Measurements from ENCODE around the gene KAT8.

Gene KAT8

DNA sequence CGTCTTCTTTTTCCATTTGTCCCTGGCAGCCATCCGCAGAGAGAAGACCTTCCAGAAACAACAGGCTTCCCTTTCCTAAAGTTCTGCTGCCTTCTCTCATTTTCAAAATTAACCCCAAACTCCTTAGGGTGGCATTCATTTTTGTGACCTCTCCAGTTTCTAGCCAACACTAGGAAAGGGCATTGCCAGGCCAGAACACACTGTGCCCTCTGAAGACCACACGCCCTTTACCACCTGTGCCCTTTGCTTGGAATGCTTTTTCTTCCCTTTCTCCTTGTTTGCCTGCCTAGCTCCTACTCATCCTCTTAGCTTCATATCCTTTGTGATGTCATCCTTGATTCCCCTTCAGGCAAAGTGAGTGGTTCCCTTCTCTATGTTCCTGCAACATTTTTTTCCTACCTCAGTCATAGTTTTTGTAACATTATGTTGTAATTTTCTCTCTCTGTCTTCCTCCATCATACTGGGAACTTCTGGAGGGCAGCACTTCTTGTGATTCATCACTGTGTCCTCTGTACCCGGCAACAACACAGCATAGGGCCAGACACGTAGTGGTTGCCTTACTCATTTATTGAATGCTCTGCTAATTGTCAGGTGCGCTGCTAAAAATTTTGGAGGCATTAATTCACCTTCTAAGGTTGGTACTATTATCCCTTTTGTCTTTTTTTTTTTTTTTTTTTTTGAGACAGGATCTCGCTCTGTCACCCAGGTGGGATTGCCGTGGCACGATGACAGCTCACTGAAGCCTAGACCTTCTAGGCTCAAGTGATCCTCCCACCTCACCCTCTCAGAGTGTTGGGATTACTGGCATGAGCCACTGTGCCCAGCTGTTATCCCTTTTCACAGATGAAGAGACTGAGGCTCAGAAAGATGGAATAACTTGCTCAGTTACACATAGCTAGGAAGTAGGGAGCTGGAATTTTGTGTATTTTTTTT, 1.0 kb downstream of the KAT8 start:
- POLR2A ChIA-PET, result interaction anchor here (1.2 to 1.6 kb wide), 5 partner anchors 11 to 62 kb away, joined by 4 to 18 read pairs (median 8); partner anchors contain the start of gene FUS
- peak overlapping the region; percentile 51 to 88 for H3K27ac ChIP-seq (ENCODE audit: insufficient read depth in 1 of 2, low read depth in 1 of 2, low read length in 2 of 2, poor library complexity in 1 of 2, severe bottlenecking in 2 of 2)
- peak overlapping the region; percentile 57 to 96 (median 87) for H3K4me3 ChIP-seq (ENCODE audit: control insufficient read depth in 1 of 7, extremely low read depth in 1 of 7, insufficient read depth in 4 of 7, low read depth in 2 of 7, low read length in 6 of 7)
- no peak for DNase-seq
- H3K4me1 ChIP-seq (ENCODE audit: control extremely low read depth in 1 of 4, control insufficient read depth in 4 of 4, insufficient read depth in 4 of 4, low read length in 3 of 4), result peaks cover 7 to 31% (median 25%) of the 10 kb centered on the region in 4 experiments
- CTCF ChIA-PET, result interaction anchor here (1.1 to 5.3 kb wide), 6 partner anchors 9 to 325 kb away, joined by 3 to 38 read pairs (median 6); partner anchors contain the start of gene PRSS8
- WGBS (ENCODE audit: insufficient coverage), result 53% methylated on average over 5 of the region's 9 CpGs
- H3K36me3 ChIP-seq (ENCODE audit: control insufficient read depth in 4 of 4, insufficient read depth in 4 of 4, low read length in 3 of 4), result peaks cover 9 to 29% (median 20%) of the 10 kb centered on the region in 4 experiments
- no peaks in the 10 kb centered on the region for H3K27me3 ChIP-seq (replicated peaks in 2 of 5; ENCODE audit: control insufficient read depth in 4 of 5, insufficient read depth in 5 of 5, low read length in 4 of 5)
- H3K9me3 ChIP-seq (ENCODE audit: control extremely low read depth in 1 of 5, control insufficient read depth in 4 of 5, insufficient read depth in 2 of 5, low read depth in 1 of 5, low read length in 4 of 5), result no peaks in the 10 kb centered on the region

GRCh38 chr16:31120129-31120528, 2.7 kb downstream of the KAT8 start:
- ChIA-PET POLR2A (no interaction called here), CTCF (interaction anchor here (0.6 to 5.3 kb wide), 4 partner anchors 9 to 22 kb away, joined by 3 to 38 read pairs (median 6); no protein-coding TSS in a partner anchor)
- no peak overlapping the region for H3K4me3 ChIP-seq (ENCODE audit: control insufficient read depth in 1 of 7, extremely low read depth in 1 of 7, insufficient read depth in 4 of 7, low read depth in 2 of 7, low read length in 6 of 7)
- DNase-seq, result no peak
- no peak overlapping the region for H3K27ac ChIP-seq (ENCODE audit: insufficient read depth in 1 of 2, low read depth in 1 of 2, low read length in 2 of 2, poor library complexity in 1 of 2, severe bottlenecking in 2 of 2)
- peaks cover 7 to 20% (median 15%) of the 10 kb centered on the region in 4 experiments for H3K4me1 ChIP-seq (ENCODE audit: control extremely low read depth in 1 of 4, control insufficient read depth in 4 of 4, insufficient read depth in 4 of 4, low read length in 3 of 4)
- WGBS (ENCODE audit: insufficient coverage), result 94% methylated on average over 13 of the region's 16 CpGs
- no peaks in the 10 kb centered on the region for H3K9me3 ChIP-seq (ENCODE audit: control extremely low read depth in 1 of 5, control insufficient read depth in 4 of 5, insufficient read depth in 2 of 5, low read depth in 1 of 5, low read length in 4 of 5)
- H3K36me3 ChIP-seq (ENCODE audit: control insufficient read depth in 4 of 4, insufficient read depth in 4 of 4, low read length in 3 of 4), result peaks cover 9 to 36% (median 25%) of the 10 kb centered on the region in 4 experiments
- H3K27me3 ChIP-seq (replicated peaks in 2 of 5; ENCODE audit: control insufficient read depth in 4 of 5, insufficient read depth in 5 of 5, low read length in 4 of 5), result no peaks in the 10 kb centered on the region

DNA sequence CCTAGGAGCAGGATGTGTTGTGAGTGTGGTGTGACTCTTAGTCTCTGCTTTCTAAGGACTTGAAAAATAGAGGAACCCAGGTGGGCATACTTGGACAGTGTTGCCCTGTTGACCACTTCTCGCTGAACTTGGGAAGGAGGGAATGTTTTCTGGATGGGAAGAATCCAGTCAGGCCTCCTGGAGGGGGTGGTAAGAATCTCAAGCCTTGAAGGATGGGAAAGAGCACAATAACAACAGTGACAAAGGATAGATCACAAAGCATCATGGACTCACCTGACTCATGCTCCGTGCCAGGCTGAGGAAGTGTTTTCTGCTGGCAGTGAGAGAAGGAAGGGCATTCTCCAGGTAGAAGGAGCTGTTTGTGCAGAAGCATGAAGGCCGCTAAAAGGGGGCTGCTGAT, 8.4 kb downstream of the KAT8 start:
- Histone ChIP-seq H3K4me3 (ENCODE audit: control insufficient read depth in 1 of 7, extremely low read depth in 1 of 7, insufficient read depth in 4 of 7, low read depth in 2 of 7, low read length in 6 of 7) (no peak overlapping the region), H3K36me3 (ENCODE audit: control insufficient read depth in 4 of 4, insufficient read depth in 4 of 4, low read length in 3 of 4) (peaks cover 4 to 43% (median 23%) of the 10 kb centered on the region in 4 experiments), H3K27me3 (replicated peaks in 2 of 5; ENCODE audit: control insufficient read depth in 4 of 5, insufficient read depth in 5 of 5, low read length in 4 of 5) (no peaks in the 10 kb centered on the region), H3K4me1 (ENCODE audit: control extremely low read depth in 1 of 4, control insufficient read depth in 4 of 4, insufficient read depth in 4 of 4, low read length in 3 of 4) (peaks cover 6 to 57% (median 49%) of the 10 kb centered on the region in 4 experiments), H3K27ac (ENCODE audit: insufficient read depth in 1 of 2, low read depth in 1 of 2, low read length in 2 of 2, poor library complexity in 1 of 2, severe bottlenecking in 2 of 2) (peak overlapping the region; percentile 28 to 97), H3K9me3 (ENCODE audit: control extremely low read depth in 1 of 5, control insufficient read depth in 4 of 5, insufficient read depth in 2 of 5, low read depth in 1 of 5, low read length in 4 of 5) (no peaks in the 10 kb centered on the region)
- ChIA-PET CTCF (interaction anchor here (0.9 to 9.6 kb wide), 2 partner anchors 9 to 17 kb away, joined by 4 to 123 read pairs; no protein-coding TSS in a partner anchor), POLR2A (no interaction called here)
- no peak for DNase-seq
- 97% methylated on average over 3 of the region's 3 CpGs for WGBS (ENCODE audit: insufficient coverage)

DNA sequence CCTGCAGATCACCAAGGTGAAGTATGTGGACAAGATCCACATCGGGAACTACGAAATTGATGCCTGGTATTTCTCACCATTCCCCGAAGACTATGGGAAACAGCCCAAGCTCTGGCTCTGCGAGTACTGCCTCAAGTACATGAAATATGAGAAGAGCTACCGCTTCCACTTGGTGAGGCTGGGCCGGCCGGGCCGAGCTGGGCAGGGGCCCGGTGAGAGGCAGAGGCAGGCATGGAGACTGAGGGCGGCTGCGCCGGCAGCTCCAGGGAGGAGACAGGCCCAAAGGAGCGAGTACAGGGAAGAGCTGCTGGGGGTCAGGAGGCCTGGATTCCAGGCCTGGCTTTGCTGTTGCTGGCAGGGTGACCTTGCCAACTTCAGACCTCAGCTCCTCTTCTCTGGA, 9.7 kb downstream of the KAT8 start:
- Histone ChIP-seq H3K4me3 (ENCODE audit: control insufficient read depth in 1 of 7, extremely low read depth in 1 of 7, insufficient read depth in 4 of 7, low read depth in 2 of 7, low read length in 6 of 7) (peak overlapping the region in 1 of 7 experiments; percentile 25), H3K36me3 (ENCODE audit: control insufficient read depth in 4 of 4, insufficient read depth in 4 of 4, low read length in 3 of 4) (peaks cover 0 to 43% (median 22%) of the 10 kb centered on the region in 4 experiments), H3K27me3 (replicated peaks in 2 of 5; ENCODE audit: control insufficient read depth in 4 of 5, insufficient read depth in 5 of 5, low read length in 4 of 5) (no peaks in the 10 kb centered on the region), H3K4me1 (ENCODE audit: control extremely low read depth in 1 of 4, control insufficient read depth in 4 of 4, insufficient read depth in 4 of 4, low read length in 3 of 4) (peaks cover 6 to 57% (median 49%) of the 10 kb centered on the region in 4 experiments), H3K9me3 (ENCODE audit: control extremely low read depth in 1 of 5, control insufficient read depth in 4 of 5, insufficient read depth in 2 of 5, low read depth in 1 of 5, low read length in 4 of 5) (no peaks in the 10 kb centered on the region), H3K27ac (ENCODE audit: insufficient read depth in 1 of 2, low read depth in 1 of 2, low read length in 2 of 2, poor library complexity in 1 of 2, severe bottlenecking in 2 of 2) (peak overlapping the region; percentile 93 to 97)
- CTCF ChIA-PET, result interaction anchor here (0.9 to 9.6 kb wide), 5 partner anchors 8 to 48 kb away, joined by 3 to 123 read pairs (median 4); no protein-coding TSS in a partner anchor
- DNase-seq, result no peak
- WGBS (ENCODE audit: insufficient coverage), result 95% methylated on average over 13 of the region's 13 CpGs
- POLR2A ChIA-PET, result no interaction called here

GRCh38 chr16:31128711-31129567, 11.5 kb downstream of the KAT8 start:
- ChIA-PET CTCF (interaction anchor here (2.3 to 9.6 kb wide), 3 partner anchors 9 to 145 kb away, joined by 7 to 123 read pairs (median 38); partner anchors contain the start of genes HSD3B7 and KAT8), POLR2A (interaction anchor here (0.5 to 3.1 kb wide), 8 partner anchors 12 to 1114 kb away, joined by 3 to 22 read pairs (median 6); partner anchors contain the start of genes FUS and KAT8)
- Histone ChIP-seq H3K4me3 (ENCODE audit: control insufficient read depth in 1 of 7, extremely low read depth in 1 of 7, insufficient read depth in 4 of 7, low read depth in 2 of 7, low read length in 6 of 7) (peak overlapping the region in 3 of 7 experiments; percentile 38 to 52 (median 50)), H3K27me3 (replicated peaks in 2 of 5; ENCODE audit: control insufficient read depth in 4 of 5, insufficient read depth in 5 of 5, low read length in 4 of 5) (no peaks in the 10 kb centered on the region), H3K36me3 (ENCODE audit: control insufficient read depth in 4 of 4, insufficient read depth in 4 of 4, low read length in 3 of 4) (peaks cover 0 to 48% (median 23%) of the 10 kb centered on the region in 4 experiments), H3K27ac (ENCODE audit: insufficient read depth in 1 of 2, low read depth in 1 of 2, low read length in 2 of 2, poor library complexity in 1 of 2, severe bottlenecking in 2 of 2) (peak overlapping the region; percentile 93 to 97), H3K9me3 (ENCODE audit: control extremely low read depth in 1 of 5, control insufficient read depth in 4 of 5, insufficient read depth in 2 of 5, low read depth in 1 of 5, low read length in 4 of 5) (no peaks in the 10 kb centered on the region), H3K4me1 (ENCODE audit: control extremely low read depth in 1 of 4, control insufficient read depth in 4 of 4, insufficient read depth in 4 of 4, low read length in 3 of 4) (peaks cover 6 to 57% (median 49%) of the 10 kb centered on the region in 4 experiments)
- WGBS (ENCODE audit: insufficient coverage), result 9% methylated on average over 12 of the region's 14 CpGs
- DNase-seq, result peak; percentile 91 to 99 (median 96)

GRCh38 chr16:31129568-31130335, 12.3 kb downstream of the KAT8 start:
- 39% methylated on average over 26 of the region's 29 CpGs for WGBS (ENCODE audit: insufficient coverage)
- Histone ChIP-seq H3K27ac (ENCODE audit: insufficient read depth in 1 of 2, low read depth in 1 of 2, low read length in 2 of 2, poor library complexity in 1 of 2, severe bottlenecking in 2 of 2) (peak overlapping the region; percentile 93 to 97), H3K4me3 (ENCODE audit: control insufficient read depth in 1 of 7, extremely low read depth in 1 of 7, insufficient read depth in 4 of 7, low read depth in 2 of 7, low read length in 6 of 7) (peak overlapping the region in 3 of 7 experiments; percentile 13 to 31 (median 30)), H3K36me3 (ENCODE audit: control insufficient read depth in 4 of 4, insufficient read depth in 4 of 4, low read length in 3 of 4) (peaks cover 0 to 44% (median 22%) of the 10 kb centered on the region in 4 experiments), H3K27me3 (replicated peaks in 2 of 5; ENCODE audit: control insufficient read depth in 4 of 5, insufficient read depth in 5 of 5, low read length in 4 of 5) (no peaks in the 10 kb centered on the region), H3K4me1 (ENCODE audit: control extremely low read depth in 1 of 4, control insufficient read depth in 4 of 4, insufficient read depth in 4 of 4, low read length in 3 of 4) (peaks cover 6 to 57% (median 49%) of the 10 kb centered on the region in 4 experiments), H3K9me3 (ENCODE audit: control extremely low read depth in 1 of 5, control insufficient read depth in 4 of 5, insufficient read depth in 2 of 5, low read depth in 1 of 5, low read length in 4 of 5) (no peaks in the 10 kb centered on the region)
- DNase-seq, result peak in 1 of 3 donors; percentile 32
- ChIA-PET CTCF (interaction anchor here (0.7 to 9.6 kb wide), 4 partner anchors 10 to 145 kb away, joined by 3 to 123 read pairs (median 22); partner anchors contain the start of genes FUS, HSD3B7 and KAT8), POLR2A (interaction anchor here (0.6 to 3.1 kb wide), 3 partner anchors 12 to 1115 kb away, joined by 10 to 22 read pairs (median 18); partner anchors contain the start of gene KAT8)

Measured in common myeloid progenitor, CD34-positive (primary cell).